Measurements from ENCODE around the gene CLMN. TPM values are rescaled to one million over a fixed set of nuclear protein-coding genes. Genes with fewer than 3 reads are reported as not detected.

The CLMN gene
- total and polyA plus RNA-seq, 2 of the 4 experiments (the other 2 are of a cell fraction): 0.10 to 0.18 TPM

GRCh38 chr14:95288672-95289322 lies 30.9 kb downstream of the CLMN start:
- WGBS, 2 experiments (ENCODE audit: extremely low coverage in 2 of 2, insufficient read length in 1 of 2): no CpG with 5 or more reads among the region's 5 CpGs
- Histone ChIP-seq H4K20me1 (ENCODE audit: insufficient read depth, low read length) (no peaks in the 10 kb centered on the region), H2BK20ac (ENCODE audit: low read depth, low read length) (no peak overlapping the region), H2BK5ac (ENCODE audit: low read depth, low read length, poor library complexity, severe bottlenecking) (no peak overlapping the region), H3K4ac (ENCODE audit: low read depth, low read length) (no peak overlapping the region), H3K27me3 (ENCODE audit: control insufficient read depth, insufficient read depth, low read length) (no peaks in the 10 kb centered on the region; the same call in 1 of the 2 replicates), H3K56ac (ENCODE audit: extremely low read depth, insufficient read depth, low read length) (no peak overlapping the region), H3K9me3 (ENCODE audit: control insufficient read depth, insufficient read depth, low read length) (no peaks in the 10 kb centered on the region), H2AK5ac (ENCODE audit: low read depth, low read length) (no peak overlapping the region), H3K9me1 (ENCODE audit: insufficient read depth, low read length) (no peaks in the 10 kb centered on the region), H3K79me1 (ENCODE audit: low read depth in 1 of 2, low read length in 2 of 2) (no peaks in the 10 kb centered on the region), H3K14ac (replicated peaks; ENCODE audit: low read depth, low read length) (no peak overlapping the region), H2AK9ac (replicated peaks; ENCODE audit: low read depth, low read length, poor library complexity) (no peak overlapping the region), H3K4me3 (ENCODE audit: insufficient read depth, low read depth, low read length) (no peak overlapping the region), H3K36me3 (ENCODE audit: control insufficient read depth, insufficient read depth, low read length) (no peaks in the 10 kb centered on the region), H2BK15ac (ENCODE audit: low read depth, low read length) (no peak overlapping the region), H2AFZ (replicated peaks; ENCODE audit: low read length, poor library complexity) (no peak overlapping the region), H3K4me1 (ENCODE audit: control insufficient read depth, insufficient read depth, low read length) (no peaks in the 10 kb centered on the region), H2BK120ac (ENCODE audit: low read depth, low read length) (no peak overlapping the region), H3K23ac (ENCODE audit: low read depth, low read length) (no peak overlapping the region), H4K8ac (ENCODE audit: low read depth in 2 of 2, low read length in 2 of 2) (no peak overlapping the region), H4K91ac (ENCODE audit: insufficient read depth, low read depth, low read length) (no peak overlapping the region), H4K5ac (ENCODE audit: low read depth, low read length) (no peak overlapping the region), H3K9ac (ENCODE audit: low read depth, low read length) (no peak overlapping the region), H3K18ac (ENCODE audit: low read depth, low read length) (no peak overlapping the region), H3K27ac (ENCODE audit: insufficient read depth, low read length) (no peak overlapping the region), H3K4me2 (ENCODE audit: low read depth, low read length) (no peak overlapping the region)
- no TSS peak for BruUV-seq (replicated peaks)
- DNase-seq: no peak
- dilution Hi-C loops (cut with HindIII; ENCODE audit: low sequenced_read_pairs, unreplicated experiment): no loop called here
- ATAC-seq (ENCODE audit: low read depth): no peak
- no peak for TF ChIP-seq SMC3 (IDR thresholded peaks at IDR 0.05; ENCODE audit: low read depth, low read length)
- no peak for TF ChIP-seq CTCF (conservative IDR thresholded peaks at IDR 0.05; ENCODE audit: low read depth, low read length)
- TF ChIP-seq RCOR1 (IDR thresholded peaks at IDR 0.05; ENCODE audit: insufficient replicate concordance, low read length): no peak
- no peak for TF ChIP-seq POLR2A (IDR thresholded peaks at IDR 0.05; ENCODE audit: low read depth, low read length)
- no peak for TF ChIP-seq BHLHE40 (IDR thresholded peaks at IDR 0.05; ENCODE audit: low read depth, low read length)
- no peak for TF ChIP-seq USF2 (IDR thresholded peaks at IDR 0.05; ENCODE audit: low read depth, low read length)
- no peak for TF ChIP-seq CEBPB (IDR thresholded peaks at IDR 0.05; ENCODE audit: low read depth, low read length)
- no peak for TF ChIP-seq RFX5 (IDR thresholded peaks at IDR 0.05; ENCODE audit: low read depth, low read length)
- TF ChIP-seq MAFK (IDR thresholded peaks at IDR 0.05; ENCODE audit: low read depth, low read length): no peak
- TF ChIP-seq CHD1 (IDR thresholded peaks at IDR 0.05; ENCODE audit: low read depth, low read length): no peak
- no peak for TF ChIP-seq MAZ (IDR thresholded peaks at IDR 0.05; ENCODE audit: borderline replicate concordance, low read depth, low read length)
- no peak for TF ChIP-seq NFE2L2 (IDR thresholded peaks at IDR 0.05; ENCODE audit: low read depth, low read length)
- intact Hi-C loops (cut with micrococcal nuclease): no loop called here
- ChIA-PET POLR2A (ENCODE audit: unreplicated experiment) (no interaction called here), CTCF (no interaction called here)
- in situ Hi-C loops (cut with MboI; ENCODE audit: low sequenced_read_pairs): no loop called here

Data from IMR-90 (cell line).